ENCODE results near the gene FBXL13. TPM values are rescaled to one million over a fixed set of nuclear protein-coding genes. Genes with fewer than 3 reads are reported as not detected.
"Not testable (repeated sequence)": the region's sequence is repeated elsewhere in the genome, so short reads cannot be mapped to it uniquely, and the experiment has no call there.

FBXL13 gene
- total and polyA plus RNA-seq, 11 donors: 0.16 to 1.2 (median 0.41) TPM; not detected in 1

DNA sequence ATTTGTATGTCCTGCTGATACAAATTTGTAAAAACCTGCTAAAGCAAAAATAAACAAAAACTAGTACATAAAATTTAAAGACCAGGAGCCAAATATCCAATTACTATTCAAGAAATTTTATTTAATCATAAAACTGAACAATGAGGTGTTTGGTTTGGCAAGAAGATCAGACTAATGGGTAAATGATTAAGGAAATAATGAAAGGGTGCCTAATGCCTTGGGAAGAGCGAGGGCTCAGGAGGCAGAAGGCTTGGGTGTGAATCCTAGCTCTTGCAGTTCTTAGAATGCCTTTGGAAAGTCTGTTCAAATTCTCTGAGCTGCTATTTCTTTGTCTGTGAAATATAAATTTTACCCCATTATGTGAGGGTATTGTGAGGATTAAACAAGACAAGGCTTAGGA is 41.9 kb upstream of the FBXL13 start:
- Histone ChIP-seq H3K27ac (no peak overlapping the region), H3K4me1 (no peaks in the 10 kb centered on the region), H3K27me3 (no peaks in the 10 kb centered on the region), H3K9me3 (peaks cover 0 to under 1% (median 0%) of the 10 kb centered on the region in 12 donors), H3K4me3 (no peak overlapping the region), H3K36me3 (peaks cover 0 to 59% (median 23%) of the 10 kb centered on the region in 9 donors)
- WGBS, 4 donors: 92 to 100% (median 97%) methylated on average over 1 of the region's 1 CpG
- ATAC-seq (no peak), DNase-seq (no peak)
- TF ChIP-seq, protein P1, sequence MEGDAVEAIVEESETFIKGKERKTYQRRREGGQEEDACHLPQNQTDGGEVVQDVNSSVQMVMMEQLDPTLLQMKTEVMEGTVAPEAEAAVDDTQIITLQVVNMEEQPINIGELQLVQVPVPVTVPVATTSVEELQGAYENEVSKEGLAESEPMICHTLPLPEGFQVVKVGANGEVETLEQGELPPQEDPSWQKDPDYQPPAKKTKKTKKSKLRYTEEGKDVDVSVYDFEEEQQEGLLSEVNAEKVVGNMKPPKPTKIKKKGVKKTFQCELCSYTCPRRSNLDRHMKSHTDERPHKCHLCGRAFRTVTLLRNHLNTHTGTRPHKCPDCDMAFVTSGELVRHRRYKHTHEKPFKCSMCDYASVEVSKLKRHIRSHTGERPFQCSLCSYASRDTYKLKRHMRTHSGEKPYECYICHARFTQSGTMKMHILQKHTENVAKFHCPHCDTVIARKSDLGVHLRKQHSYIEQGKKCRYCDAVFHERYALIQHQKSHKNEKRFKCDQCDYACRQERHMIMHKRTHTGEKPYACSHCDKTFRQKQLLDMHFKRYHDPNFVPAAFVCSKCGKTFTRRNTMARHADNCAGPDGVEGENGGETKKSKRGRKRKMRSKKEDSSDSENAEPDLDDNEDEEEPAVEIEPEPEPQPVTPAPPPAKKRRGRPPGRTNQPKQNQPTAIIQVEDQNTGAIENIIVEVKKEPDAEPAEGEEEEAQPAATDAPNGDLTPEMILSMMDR (IDR thresholded peaks at IDR 0.05): no peak
- intact Hi-C loops (cut with DNase I): no loop called here

DNA sequence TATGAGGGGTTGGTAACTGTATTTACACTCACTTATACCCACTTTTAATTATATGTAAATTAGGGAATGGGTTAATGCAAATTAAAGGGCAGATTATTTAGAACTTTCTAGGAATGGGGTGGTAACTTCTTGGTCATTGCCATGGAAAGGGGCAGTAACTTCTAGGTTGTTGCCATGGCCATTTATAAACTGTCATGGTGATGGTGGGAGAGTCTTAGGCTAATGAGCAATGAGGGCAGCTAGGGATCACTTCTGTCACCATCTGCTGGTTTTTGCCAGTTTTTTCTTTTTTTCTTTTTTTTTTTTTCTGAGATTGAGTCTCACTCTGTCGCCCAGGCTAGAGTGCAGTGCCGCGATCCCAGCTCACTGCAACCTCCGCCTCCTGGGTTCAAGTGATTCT is 41.2 kb upstream of the FBXL13 start:
- WGBS, 4 donors: 94 to 99% (median 98%) methylated on average over 4 of the region's 4 CpGs
- Histone ChIP-seq H3K27me3 (no peaks in the 10 kb centered on the region), H3K4me1 (no peaks in the 10 kb centered on the region), H3K36me3 (peaks cover 0 to 52% (median 16%) of the 10 kb centered on the region in 9 donors), H3K27ac (no peak overlapping the region), H3K9me3 (peaks cover 0 to 8% (median 0%) of the 10 kb centered on the region in 12 donors), H3K4me3 (no peak overlapping the region)
- no peak for TF ChIP-seq POLR2A (IDR thresholded peaks at IDR 0.05)
- TF ChIP-seq, protein P1 (IDR thresholded peaks at IDR 0.05): no peak
- no peak for ATAC-seq
- intact Hi-C loops (cut with DNase I): no loop called here
- no peak for DNase-seq

DNA sequence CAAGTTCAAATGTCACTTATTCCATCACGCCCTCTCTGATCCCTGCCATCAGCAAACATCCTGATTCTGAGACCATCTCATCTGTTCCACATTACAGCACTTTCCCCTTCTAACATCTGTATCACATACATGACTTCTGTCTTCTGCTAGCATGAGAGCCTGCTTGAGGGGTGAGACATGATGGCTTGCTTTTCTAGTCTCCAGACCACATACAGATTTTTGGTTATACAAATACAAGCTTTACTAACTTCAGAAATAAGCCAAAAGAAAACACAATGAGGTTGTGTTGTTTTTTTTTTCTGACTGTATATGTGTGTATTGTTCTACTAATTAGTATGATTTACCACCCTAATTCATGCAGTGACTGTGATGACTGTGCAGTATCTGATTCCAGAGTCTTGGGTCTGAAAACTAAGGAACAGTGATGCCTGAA is 40.0 kb upstream of the FBXL13 start:
- Histone ChIP-seq H3K27ac (no peak overlapping the region), H3K4me1 (no peaks in the 10 kb centered on the region), H3K9me3 (peaks cover 0 to 9% (median 0%) of the 10 kb centered on the region in 12 donors), H3K27me3 (no peaks in the 10 kb centered on the region), H3K4me3 (no peak overlapping the region), H3K36me3 (peaks cover 0 to 44% (median 10%) of the 10 kb centered on the region in 9 donors)
- intact Hi-C loops (cut with DNase I): no loop called here
- no peak for ATAC-seq
- TF ChIP-seq POLR2A (IDR thresholded peaks at IDR 0.05): no peak
- TF ChIP-seq, protein P1 (IDR thresholded peaks at IDR 0.05): no peak
- WGBS, 4 donors: 89 to 94% (median 93%) methylated on average over 1 of the region's 1 CpG
- DNase-seq: no peak

DNA sequence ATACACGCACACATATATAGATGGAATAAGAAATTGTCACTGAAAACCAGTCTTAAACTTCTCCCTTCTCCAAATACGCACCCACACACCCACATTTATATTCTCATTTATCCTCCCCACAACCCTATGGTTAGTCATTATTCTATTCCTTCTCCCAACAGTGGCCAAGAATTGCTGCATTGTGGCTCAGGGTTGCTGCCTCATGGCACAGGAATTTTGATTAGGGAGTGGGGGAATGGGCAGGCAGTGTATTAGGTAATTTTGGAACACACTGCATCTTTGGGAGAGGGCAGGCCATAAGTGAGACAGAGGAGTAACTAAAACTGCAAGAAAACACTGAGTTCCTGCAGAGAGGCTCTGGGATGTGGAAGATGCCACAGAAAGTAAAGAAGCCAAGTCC is 38.6 kb upstream of the FBXL13 start:
- Histone ChIP-seq H3K27ac (no peak overlapping the region), H3K4me1 (no peaks in the 10 kb centered on the region), H3K9me3 (peaks cover 0 to 9% (median 0%) of the 10 kb centered on the region in 12 donors), H3K36me3 (peaks cover 0 to 29% (median 8%) of the 10 kb centered on the region in 9 donors), H3K4me3 (no peak overlapping the region), H3K27me3 (no peaks in the 10 kb centered on the region)
- ATAC-seq (no peak), DNase-seq (no peak)
- 95 to 99% (median 97%) methylated on average over 2 of the region's 2 CpGs for WGBS, 4 donors
- intact Hi-C loops (cut with DNase I): no loop called here
- no peak for TF ChIP-seq POLR2A (IDR thresholded peaks at IDR 0.05)
- TF ChIP-seq, protein P1 (IDR thresholded peaks at IDR 0.05): no peak

DNA sequence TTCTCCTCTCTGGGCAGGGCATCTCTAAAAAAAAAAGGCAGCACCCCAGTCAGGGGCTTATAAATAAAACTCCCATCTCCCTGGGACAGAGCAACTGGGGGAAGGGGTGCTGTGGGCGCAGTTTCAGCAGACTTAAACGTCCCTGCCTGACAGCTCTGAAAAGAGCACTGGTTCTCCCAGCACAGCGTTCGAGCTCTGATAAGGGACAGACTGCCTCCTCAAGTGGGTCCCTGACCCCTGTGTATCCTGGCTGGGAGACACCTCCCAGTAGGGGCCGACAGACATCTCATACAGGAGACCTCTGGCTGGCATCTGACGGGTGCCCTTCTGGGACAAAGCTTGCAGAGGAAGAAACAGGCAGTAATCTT is 32.1 kb upstream of the FBXL13 start:
- H3K4me3 ChIP-seq; H3K4me1 ChIP-seq; DNase-seq; H3K27me3 ChIP-seq; intact Hi-C loops (cut with DNase I); ATAC-seq; H3K9me3 ChIP-seq; H3K27ac ChIP-seq: not testable (repeated sequence)
- WGBS, 4 donors: 50 to 57% (median 53%) methylated on average over 6 of the region's 6 CpGs
- H3K36me3 ChIP-seq: peaks cover 0 to 38% (median 23%) of the 10 kb centered on the region in 9 donors
